Omental fat pad (tissue), 4 donors: ENCODE results near the gene KCTD7. TPM values are rescaled to one million over a fixed set of nuclear protein-coding genes. Genes with fewer than 3 reads are reported as not detected.
"Not testable (repeated sequence)": the region's sequence is repeated elsewhere in the genome, so short reads cannot be mapped to it uniquely, and the experiment has no call there.

Experiments used
- ATAC-seq: fragments of 150-250 bp; one replicate; pipeline ENCODE4 v1.9.1; 2016; ENCODE audit warnings: mild to moderate bottlenecking, moderate library complexity; ENCODE audit not compliant: low FRiP score
- DNase-seq: peaks from one replicate; pipeline ENCODE4 v3.0.0-alpha.2; 2019; ENCODE audit warnings: low spot score
- total RNA-seq, 4 donors: library from RNA; depleted of rRNA; stranded (reverse); fragments of >200 nt; gene quantifications; one replicate each; pipeline ENCODE4 v1.1.0, GENCODE V29; 2016
- TF ChIP-seq, protein P1 (sequence below), 3 donors: fragments of 450-650 bp; IDR thresholded peaks; one replicate each; pipeline ENCODE4 v1.5.1; 2016 to 2017; ENCODE audit warnings: antibody characterized with exemption in 3 of 3, mild to moderate bottlenecking in 3 of 3, moderate library complexity in 2 of 3

The KCTD7 gene
- total RNA-seq, 4 donors from 2014 or later: 14.2 to 26.8 (median 14.6) TPM

DNA sequence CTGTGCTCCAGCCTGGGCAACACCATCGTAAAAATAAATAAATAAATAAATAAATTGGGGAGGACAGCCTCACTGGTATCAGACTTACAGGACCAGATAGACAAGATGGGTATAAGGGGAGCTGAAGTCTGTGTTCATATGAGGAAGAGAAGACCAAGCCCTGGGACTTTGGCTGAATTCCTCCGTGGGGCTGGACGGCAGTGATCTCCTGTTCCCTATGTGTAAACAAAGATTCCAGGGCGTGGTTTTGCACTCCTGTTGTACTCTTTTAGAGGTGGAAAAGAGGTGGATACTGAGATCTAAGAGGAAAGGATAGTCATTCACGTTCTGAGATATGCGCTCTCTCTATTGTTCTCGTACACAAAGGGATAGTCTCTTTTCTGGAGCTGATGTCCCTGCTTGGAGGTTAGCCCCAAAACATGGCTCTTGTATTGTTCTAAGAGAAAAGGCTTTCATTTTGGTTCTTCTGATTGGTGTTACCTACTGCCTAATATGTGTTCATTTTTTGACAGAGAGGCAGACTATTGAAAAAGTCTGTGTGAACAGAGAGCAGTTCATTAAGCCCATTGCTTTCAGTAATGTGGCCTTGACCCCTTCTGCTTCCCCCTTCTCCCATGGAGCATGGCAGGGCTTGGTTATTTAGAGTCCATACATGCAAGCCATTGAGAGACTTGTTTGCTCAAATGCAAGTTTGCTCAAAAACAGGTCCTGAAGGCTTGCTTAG, 12.3 kb downstream of the KCTD7 start:
- ATAC-seq (no peak), DNase-seq (no peak)
- TF ChIP-seq, protein P1, sequence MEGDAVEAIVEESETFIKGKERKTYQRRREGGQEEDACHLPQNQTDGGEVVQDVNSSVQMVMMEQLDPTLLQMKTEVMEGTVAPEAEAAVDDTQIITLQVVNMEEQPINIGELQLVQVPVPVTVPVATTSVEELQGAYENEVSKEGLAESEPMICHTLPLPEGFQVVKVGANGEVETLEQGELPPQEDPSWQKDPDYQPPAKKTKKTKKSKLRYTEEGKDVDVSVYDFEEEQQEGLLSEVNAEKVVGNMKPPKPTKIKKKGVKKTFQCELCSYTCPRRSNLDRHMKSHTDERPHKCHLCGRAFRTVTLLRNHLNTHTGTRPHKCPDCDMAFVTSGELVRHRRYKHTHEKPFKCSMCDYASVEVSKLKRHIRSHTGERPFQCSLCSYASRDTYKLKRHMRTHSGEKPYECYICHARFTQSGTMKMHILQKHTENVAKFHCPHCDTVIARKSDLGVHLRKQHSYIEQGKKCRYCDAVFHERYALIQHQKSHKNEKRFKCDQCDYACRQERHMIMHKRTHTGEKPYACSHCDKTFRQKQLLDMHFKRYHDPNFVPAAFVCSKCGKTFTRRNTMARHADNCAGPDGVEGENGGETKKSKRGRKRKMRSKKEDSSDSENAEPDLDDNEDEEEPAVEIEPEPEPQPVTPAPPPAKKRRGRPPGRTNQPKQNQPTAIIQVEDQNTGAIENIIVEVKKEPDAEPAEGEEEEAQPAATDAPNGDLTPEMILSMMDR (IDR thresholded peaks at IDR 0.05): no peak

DNA sequence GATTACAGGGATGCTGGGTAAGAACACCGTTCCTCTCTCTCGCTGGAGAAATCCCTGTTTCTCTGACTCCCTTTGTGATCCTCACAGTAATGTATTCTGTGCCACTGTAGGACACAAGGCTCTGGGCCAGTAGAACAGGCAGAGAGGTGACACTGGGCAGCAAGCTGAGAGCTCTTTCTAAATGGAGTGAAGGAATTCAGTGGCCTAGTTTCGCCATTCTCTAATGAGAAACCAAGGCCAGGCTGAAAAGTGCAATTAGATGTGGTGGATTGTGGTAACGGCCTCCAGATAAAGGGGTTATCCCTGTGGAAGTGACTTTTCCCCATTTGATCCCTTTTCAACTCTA, 12.8 kb downstream of the KCTD7 start:
- DNase-seq (no peak), ATAC-seq (no peak)
- TF ChIP-seq, protein P1 (IDR thresholded peaks at IDR 0.05): no peak

DNA sequence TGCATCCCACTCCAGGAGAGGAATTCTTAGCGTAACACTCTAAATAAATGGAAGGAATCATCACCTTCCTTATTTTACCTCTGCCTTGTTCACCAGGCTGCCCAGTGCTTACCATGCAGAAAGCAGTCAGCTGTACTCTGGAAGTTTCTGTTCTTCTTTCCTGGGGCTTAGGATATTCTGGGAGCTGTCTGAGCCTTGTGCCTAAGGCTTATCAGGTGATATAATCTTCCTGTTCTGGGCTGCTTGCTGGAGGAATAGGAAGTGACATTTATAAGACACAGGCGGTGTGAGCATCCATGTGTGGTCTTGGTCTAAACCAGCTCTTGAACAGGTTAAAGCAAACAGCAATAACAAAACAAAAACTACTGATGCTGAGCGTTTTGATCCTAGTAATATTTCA, 13.5 kb downstream of the KCTD7 start:
- TF ChIP-seq, protein P1 (IDR thresholded peaks at IDR 0.05): no peak
- ATAC-seq (no peak), DNase-seq (no peak)

DNA sequence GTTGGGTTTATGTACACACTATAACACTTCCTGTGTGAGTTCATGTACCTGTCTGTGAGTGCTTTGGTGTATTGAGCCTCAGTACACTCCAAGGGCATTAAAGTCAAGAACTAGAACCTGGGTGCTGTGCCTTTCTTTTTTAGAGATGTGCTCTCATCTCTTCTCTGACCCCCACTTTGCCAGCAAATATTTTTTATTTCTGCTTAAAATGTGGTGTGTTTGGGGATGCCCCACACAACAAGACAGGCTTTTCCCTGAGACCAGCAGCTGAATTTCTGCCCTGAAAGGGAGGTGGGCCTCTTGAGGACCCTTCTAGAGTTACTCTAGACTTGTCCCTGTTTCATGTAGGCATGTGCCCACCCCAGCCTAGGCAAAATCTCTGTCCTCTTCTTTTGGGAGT, 14.3 kb downstream of the KCTD7 start:
- ATAC-seq: no peak
- no peak for DNase-seq
- TF ChIP-seq, protein P1 (IDR thresholded peaks at IDR 0.05): no peak

DNA sequence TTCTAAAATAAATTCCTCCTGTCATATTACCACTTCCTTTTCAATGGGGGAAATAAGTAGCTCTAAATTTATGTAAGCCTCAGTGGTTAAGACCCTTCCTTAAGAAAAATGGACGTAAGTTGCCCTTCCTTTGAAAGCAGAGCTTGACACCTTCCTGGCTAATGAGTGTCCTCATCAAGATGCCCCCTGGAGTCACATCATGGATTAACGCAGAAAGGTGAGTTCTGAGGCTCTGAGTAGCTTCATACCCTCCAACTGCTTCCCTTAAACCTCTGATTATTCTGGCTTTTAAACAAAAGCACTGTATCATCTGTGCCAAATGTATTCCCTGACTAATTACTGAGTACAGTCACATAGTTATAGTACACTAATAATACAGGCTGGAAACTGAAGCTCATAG, 14.7 kb downstream of the KCTD7 start:
- no peak for ATAC-seq
- TF ChIP-seq, protein P1 (IDR thresholded peaks at IDR 0.05): no peak
- no peak for DNase-seq

DNA sequence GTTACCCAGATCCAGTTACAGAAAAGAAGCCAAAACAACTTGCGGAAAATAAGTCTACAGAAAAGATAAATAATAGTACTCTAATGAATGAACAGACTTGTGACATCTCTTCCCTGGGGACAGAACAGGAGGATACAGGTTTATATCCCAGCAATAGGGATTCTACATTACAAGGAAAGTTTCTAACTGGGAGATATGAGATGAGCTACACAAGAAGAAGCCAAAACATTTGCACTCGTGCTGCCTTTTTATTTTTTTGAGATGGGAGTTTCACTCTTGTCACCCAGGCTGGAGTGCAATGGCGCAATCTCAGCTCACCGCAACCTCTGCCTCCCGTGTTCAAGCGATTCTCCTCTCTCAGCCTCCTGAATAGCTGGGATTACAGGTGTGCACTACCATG, 22.3 kb downstream of the KCTD7 start:
- not testable (repeated sequence) for DNase-seq, ATAC-seq

DNA sequence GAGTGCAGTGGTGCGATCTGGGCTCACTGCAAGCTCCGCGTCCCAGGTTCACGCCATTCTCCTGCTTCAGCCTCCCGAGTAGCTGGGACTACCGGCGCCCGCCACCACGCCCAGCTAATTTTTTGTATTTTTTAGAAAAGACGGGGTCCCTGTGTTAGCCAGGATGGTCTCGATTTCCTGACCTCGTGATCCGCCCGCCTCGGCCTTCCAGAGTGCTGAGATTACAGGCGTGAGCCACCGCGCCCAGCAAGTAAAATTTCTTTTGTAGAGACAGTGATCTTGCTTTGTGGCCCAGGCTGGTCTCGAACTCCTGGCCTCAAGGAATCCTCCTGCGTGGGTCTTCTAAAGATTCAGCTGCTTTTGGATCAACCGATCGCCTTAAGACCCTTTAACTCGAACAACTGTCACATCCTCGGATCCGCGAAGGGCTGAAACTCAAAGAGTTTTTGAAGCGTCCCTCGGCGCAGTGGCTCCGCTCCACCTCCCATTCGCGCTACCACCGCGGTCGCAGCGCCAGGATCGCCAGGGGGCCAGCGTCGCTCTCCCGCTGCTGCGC, 25.1 kb downstream of the KCTD7 start:
- not testable (repeated sequence) for ATAC-seq, DNase-seq

DNA sequence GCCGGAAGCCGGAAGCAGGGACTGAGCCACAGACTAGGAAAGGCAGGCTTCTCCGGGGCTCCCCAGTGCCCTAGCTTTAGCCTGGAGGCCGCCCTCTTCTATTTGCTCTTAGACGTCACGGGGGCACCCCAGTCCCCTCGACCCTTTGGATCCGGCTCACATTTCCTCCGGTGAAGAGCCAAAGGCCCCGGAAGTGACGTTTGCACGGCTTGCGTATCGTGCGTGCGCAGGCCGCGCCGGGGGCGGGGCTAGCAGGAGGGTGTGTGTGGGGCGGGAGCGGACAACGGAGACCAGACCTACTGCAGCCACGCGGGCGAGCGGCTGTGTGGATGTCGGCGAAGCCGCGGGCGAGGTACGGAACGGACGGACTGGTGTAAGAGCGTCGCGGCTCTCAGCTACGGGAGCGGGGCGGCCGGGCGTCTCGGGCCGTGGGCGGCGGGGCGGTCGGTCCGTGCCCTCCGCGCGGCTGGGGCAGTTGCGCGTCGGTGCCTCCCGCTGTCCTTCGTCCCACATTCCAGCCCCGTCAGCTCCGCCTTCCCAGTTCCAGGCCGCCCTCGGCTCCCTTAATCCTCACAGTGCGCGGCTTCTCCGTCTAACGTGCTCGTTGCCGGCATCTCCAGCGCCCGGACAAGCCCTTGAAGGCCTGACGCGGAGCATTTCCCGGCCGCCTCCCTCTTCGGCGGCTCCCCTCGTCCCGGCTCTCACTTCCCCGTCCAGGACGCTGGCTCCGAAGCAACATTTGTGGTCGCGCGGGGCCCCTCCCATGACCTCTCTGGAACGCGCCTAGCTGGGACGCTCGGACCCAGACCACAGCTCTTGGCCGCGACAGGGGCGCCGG, 25.8 kb downstream of the KCTD7 start:
- TF ChIP-seq, protein P1 (IDR thresholded peaks at IDR 0.05): no peak
- peak; percentile 95 for DNase-seq
- ATAC-seq: peak; percentile 98

DNA sequence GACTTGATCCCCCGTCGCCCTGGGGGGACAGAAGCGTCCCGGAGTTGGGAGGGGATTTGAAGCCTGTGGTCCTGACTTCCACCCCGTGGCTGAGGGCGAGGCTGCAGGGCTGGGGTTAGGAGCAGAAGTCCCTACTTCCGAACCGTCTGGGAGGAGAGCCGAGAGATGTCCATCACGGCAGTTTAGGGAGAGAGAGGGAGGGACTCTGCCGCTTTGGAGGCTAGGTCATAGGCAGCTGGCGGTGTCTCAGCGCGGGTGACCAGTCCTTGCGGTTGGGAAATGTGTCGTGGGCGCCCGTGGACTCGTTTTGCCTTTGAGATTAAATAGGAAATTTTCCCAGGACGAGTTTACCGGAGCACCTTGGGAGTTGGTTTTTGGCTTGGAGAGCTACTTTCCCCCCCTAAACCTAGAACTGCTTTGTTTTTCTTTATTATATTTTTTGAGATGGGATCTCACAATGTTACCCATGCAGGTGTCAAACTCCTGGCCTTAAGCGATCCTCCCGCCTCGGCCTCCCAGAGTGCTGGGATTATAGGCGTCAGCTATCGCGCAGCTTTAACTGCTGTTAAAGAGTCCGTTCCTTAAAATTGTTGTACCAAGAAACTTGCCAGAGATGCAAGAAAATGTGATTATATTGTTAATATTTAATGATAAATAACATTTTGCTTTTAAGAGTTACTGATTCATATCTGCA, 26.6 kb downstream of the KCTD7 start:
- DNase-seq: not testable (repeated sequence)
- ATAC-seq: peak; percentile 65

DNA sequence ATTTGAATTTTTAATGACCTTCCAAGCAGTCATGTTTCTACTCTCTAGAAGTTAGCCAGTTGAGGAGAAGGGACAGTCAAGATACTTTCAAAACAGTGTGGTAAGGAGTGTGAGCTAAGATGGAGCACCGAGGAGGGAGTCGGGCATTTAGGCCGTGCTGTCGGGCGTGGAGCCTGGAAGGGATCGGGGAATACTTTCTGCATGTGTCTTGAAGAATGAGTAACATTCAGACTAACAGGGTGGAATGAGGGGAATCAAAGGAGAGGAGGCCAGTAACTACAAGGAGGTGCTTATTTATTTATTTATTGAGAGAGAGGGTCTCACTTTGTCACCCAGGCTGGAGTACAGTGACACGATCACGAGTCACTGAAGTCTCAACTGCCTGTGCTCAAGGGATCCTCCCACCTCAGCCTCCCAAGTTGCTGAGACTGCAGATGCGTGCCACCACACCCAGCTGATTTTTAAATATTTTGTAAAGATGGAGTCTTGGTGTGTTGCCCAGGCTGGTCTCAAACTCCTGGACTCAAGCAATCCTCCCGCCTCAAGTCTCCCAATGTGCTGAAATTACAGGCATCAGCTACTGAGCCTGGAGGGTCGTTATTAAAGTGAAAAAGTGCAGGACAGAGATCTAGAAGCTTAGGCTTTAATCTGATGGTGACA, 27.3 kb downstream of the KCTD7 start:
- DNase-seq, ATAC-seq: not testable (repeated sequence)
